Purkinje cell (primary cell): Measurements from ENCODE around the gene PTPN22. TPM values are rescaled to one million over a fixed set of nuclear protein-coding genes. Genes with fewer than 3 reads are reported as not detected.

Experiments used
- polyA plus RNA-seq: library from polyadenylated mRNA; unstranded; fragments of >200 nt; fragmentation: Nextera tagmentation; gene quantifications from 2 replicates; pipeline ENCODE4 v1.2.1, GENCODE V29; 2014

PTPN22 gene
- polyA plus RNA-seq, result 0.58 and 2.0 TPM in 2 replicates

GRCh38 chr1:113871597-113872113, at the start of gene PTPN22:
Gene PTPN22, minus strand, starts transcription at chr1:113871712.

GRCh38 chr1:113904674-113905434, 33.3 kb upstream of the PTPN22 start, which contains the start of the genes AP4B1 and DCLRE1B:
Gene AP4B1, minus strand, starts transcription at chr1:113904799. Its CDS starts 82 bp downstream, at chr1:113904717.
Gene DCLRE1B, plus strand, starts transcription at chr1:113905326. Its CDS starts 261 bp downstream, at chr1:113905587.

GRCh38 chr1:113887402-113888175, 16.1 kb upstream of the PTPN22 start, which contains the start of gene BCL2L15:
Gene BCL2L15, minus strand, starts transcription at chr1:113887581. Its CDS starts 206 bp downstream, at chr1:113887375.

GRCh38 chr1:113811888-113812660, 59.4 kb downstream of the PTPN22 start, which contains the start of gene RSBN1:
Gene RSBN1, minus strand, starts transcription at chr1:113812476. Its CDS starts 64 bp downstream, at chr1:113812412.

Other genes starting within 250 kb of the PTPN22 start
- gene PHTF1, start 112.2 kb downstream of the PTPN22 start, polyA plus RNA-seq, result 57.5 and 69.8 TPM in 2 replicates
- gene RSBN1, start 59.2 kb downstream of the PTPN22 start, polyA plus RNA-seq, result 16.4 and 22.3 TPM in 2 replicates
- gene BCL2L15, start 15.9 kb upstream of the PTPN22 start, polyA plus RNA-seq, result not detected in 2 replicates
- 7.1 and 8.8 TPM in 2 replicates for gene AP4B1, start 33.1 kb upstream of the PTPN22 start, polyA plus RNA-seq
- gene DCLRE1B, start 33.6 kb upstream of the PTPN22 start, polyA plus RNA-seq, result 0.08 and 1.8 TPM in 2 replicates
- gene HIPK1, start 57.6 kb upstream of the PTPN22 start, polyA plus RNA-seq, result 14.2 and 19.4 TPM in 2 replicates
- gene OLFML3, start 107.8 kb upstream of the PTPN22 start, polyA plus RNA-seq, result 0.50 TPM in 1 of 2 replicates, not detected in the other